Measurements from ENCODE around the gene PILRA. TPM values are rescaled to one million over a fixed set of nuclear protein-coding genes. Genes with fewer than 3 reads are reported as not detected.
"Not testable (repeated sequence)": the region's sequence is repeated elsewhere in the genome, so short reads cannot be mapped to it uniquely, and the experiment has no call there.

PILRA gene
- total RNA-seq, 1 experiment from 2014 or later = 3.2 TPM

- not testable (repeated sequence) for H3K9me3 Mint-ChIP-seq; H3K27me3 Mint-ChIP-seq (ENCODE audit: low read depth); H3K79me2 ChIP-seq (ENCODE audit: insufficient read depth, low read length); H4K91ac ChIP-seq (ENCODE audit: insufficient read length, low read depth, low read length); H2BK20ac ChIP-seq (ENCODE audit: low read depth, low read length, poor library complexity, severe bottlenecking); H4K5ac ChIP-seq (ENCODE audit: insufficient read length, low read depth, low read length); H3K4me1 ChIP-seq (ENCODE audit: insufficient read depth, low read length); H2BK15ac ChIP-seq (ENCODE audit: low read depth, low read length); H3K14ac ChIP-seq (ENCODE audit: insufficient read depth, low read length); H3K23ac ChIP-seq (ENCODE audit: insufficient read length, low read depth, low read length); H3K9ac ChIP-seq (ENCODE audit: extremely low read depth, insufficient read length, low read length); H3K23me2 ChIP-seq (ENCODE audit: insufficient read length, low read depth, low read length, poor library complexity, severe bottlenecking); H2AFZ ChIP-seq (ENCODE audit: low read length); H3K4me1 Mint-ChIP-seq; H3K27me3 ChIP-seq (ENCODE audit: insufficient read depth, low read length); H3K4ac ChIP-seq (ENCODE audit: low read depth, low read length); H3K18ac ChIP-seq (ENCODE audit: insufficient read length, low read depth, low read length); H3K27ac Mint-ChIP-seq; H3K56ac ChIP-seq (ENCODE audit: insufficient read length, low read depth, low read length); H3K79me1 ChIP-seq (ENCODE audit: insufficient read depth, low read depth, low read length, poor library complexity, severe bottlenecking); H3T11ph ChIP-seq (ENCODE audit: low read length); H4K8ac ChIP-seq (replicated peaks; ENCODE audit: insufficient read length, low read depth, low read length); H2AK5ac ChIP-seq (ENCODE audit: insufficient read length, low read length); H3K27ac ChIP-seq (ENCODE audit: insufficient read length, low read depth, low read length); H2BK12ac ChIP-seq (ENCODE audit: insufficient read length, low read depth, low read length); H2BK120ac ChIP-seq (ENCODE audit: low read depth, low read length, poor library complexity, severe bottlenecking); H2BK5ac ChIP-seq (ENCODE audit: insufficient read length, low read length); H3K4me3 Mint-ChIP-seq; H3K9me3 ChIP-seq (ENCODE audit: control insufficient read depth, low read depth, low read length); H4K20me1 ChIP-seq (ENCODE audit: control insufficient read depth, insufficient read depth, insufficient read length); H3K4me2 ChIP-seq (ENCODE audit: insufficient read depth, insufficient read length, low read length)
- DNase-seq = peak; percentile 53
- peak; percentile 65 for TF ChIP-seq CTCF (conservative IDR thresholded peaks at IDR 0.05)
- WGBS (ENCODE audit: extremely low coverage, insufficient read length, low lambda C conversion rate) = no CpG with 5 or more reads among the region's 5 CpGs
- H3K36me3 Mint-ChIP-seq (ENCODE audit: insufficient read depth in 1 of 3, low read depth in 3 of 3) = peaks cover 43 to 80% (median 71%) of the 10 kb centered on the region in 3 experiments
These were observed 28.0 kb upstream of the PILRA start for GRCh38 chr7:100345288-100345672.

Data from H9 (cell line).